ENCODE results near the gene LYRM4.

Gene LYRM4

DNA sequence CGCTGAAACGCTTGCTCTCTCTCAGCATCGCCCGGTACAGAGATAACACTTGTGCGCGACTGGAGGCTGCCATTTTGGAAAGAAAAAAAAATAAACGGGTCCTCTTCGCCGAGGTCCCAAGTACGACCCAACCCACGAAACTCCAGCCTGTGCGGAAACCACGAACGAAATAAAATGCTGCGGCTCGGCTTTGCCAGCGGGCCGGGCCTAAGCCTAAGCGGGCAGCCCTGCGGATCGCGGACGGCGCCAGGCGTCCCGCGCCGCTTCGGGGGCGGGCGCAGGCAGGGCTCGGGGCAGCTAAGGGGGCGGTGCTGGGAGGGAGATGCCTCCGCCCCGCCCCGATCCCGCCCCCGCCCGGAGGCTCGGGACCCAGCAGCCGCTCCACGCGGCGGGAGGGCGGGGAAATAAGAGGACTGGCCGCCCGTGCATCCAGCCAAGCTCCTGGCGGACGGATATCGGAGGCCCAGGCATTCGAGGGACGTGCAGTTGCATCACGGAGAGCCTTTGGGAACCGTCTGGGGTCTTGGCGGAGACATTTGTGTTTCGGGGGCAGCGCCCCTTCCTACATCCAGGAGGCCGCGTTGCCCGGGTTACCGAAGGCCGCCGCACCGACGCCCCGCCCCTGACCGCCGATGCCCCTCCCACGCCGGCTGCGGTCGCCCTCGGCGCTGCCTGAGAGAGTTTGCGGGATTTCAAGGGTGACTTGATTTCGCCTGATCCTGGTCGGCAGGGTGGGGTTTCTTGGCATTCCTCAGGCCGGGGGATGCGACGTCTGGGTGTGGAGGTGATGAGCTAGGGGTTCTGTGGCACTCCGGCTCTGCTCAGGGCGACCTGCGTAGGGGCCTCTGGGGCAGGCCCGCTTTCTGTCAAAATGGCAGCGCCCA, at the start of gene LYRM4, which contains the start of gene FARS2:
TSS of gene LYRM4 (minus strand) at position 290 of the 884 bp plus-strand sequence. CDS start at position 73, 217 bp downstream.
TSS of gene FARS2 (plus strand) at position 853 of the 884 bp plus-strand sequence.
- peak; percentile 89 for DNase-seq (ENCODE audit: low spot score)

DNA sequence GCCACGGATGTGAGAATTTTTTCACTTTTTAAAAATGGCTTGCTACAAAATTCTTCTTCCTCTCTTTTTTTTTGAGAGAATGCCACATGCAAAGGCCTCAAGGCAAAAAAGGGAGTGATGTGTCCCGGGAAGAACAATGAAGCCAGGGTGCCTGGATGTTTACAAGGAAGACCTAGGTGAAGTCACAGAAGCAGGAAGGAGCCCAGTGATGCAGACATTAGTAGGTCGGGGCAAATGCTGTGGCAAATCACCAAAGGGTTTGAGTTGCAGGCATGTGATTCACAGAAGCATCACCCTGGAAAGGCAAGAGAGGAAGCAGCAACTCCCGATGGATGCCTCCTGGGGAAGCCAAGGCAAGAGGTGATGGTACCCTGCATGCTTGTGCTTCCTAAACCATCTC, 47.3 kb upstream of the LYRM4 start:
- DNase-seq (ENCODE audit: low spot score), result no peak

DNA sequence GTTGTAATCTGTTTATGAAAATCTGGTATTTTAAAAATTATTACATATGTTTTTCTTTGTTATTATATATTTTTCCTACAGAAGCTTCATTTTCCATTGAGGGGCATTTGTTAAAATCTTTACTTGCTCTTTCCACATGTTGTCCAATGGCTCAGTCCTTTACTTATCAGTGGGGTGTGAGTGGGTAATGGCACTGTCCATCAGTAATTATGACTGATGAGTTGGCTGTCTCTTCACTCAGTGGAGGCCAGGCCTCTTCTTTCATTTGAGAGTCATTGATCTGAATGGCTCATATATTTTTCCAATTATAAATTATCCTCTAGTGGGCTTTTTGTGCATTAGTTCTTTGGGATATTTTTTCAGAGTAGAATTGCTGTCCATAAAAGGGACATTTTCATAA, 46.3 kb upstream of the LYRM4 start:
- no peak for DNase-seq (ENCODE audit: low spot score)

DNA sequence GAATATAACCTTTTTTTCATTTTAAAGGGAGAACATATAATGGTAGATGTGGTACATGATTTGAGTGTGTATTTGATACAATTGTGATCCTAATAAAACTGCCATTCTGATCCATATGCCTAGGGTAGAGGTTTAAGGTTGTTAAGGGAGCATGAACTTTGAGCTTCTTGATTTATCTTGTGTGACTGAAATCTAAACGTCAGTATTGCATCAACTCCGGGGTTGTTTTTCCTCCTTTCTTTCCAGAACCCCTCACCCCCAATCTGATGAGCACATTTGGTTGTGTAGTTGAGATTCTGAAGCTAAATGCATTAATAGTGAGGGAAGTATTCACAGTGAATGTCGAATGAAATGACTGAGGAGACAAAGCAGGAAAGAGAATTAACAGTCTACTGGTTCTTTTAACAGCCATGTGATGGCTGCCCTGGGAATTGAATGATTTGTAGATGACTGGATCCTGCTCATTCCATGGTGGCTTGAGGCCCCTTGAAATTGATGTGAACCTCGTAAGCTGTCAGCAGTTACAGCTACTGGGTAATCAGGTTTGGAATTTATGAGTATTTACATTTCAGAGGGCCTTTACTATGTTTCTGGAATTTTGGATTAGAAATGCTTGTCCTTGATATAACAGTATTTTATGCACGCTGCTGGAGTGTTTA, 45.3 kb upstream of the LYRM4 start:
- no peak for DNase-seq (ENCODE audit: low spot score)

DNA sequence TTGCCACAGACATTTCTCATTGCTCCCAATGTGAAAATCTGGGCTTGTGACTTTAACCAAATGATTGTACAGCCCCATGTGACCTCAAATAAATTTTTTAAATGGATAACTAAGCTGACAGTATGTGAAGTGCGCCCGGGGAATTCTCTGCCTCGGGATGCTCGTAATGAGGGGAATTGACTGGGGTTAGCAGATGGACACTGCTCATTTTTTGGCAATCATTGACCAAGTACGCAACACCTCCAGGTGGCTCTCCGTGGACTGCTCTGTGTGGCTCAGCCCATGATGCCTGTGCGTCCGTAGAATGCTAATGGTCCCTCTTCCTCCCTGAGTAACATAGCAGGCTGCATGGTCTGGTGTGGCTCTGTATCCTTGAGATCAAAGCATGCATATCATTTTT, 42.9 kb upstream of the LYRM4 start:
- peak; percentile 86 for DNase-seq (ENCODE audit: low spot score)

DNA sequence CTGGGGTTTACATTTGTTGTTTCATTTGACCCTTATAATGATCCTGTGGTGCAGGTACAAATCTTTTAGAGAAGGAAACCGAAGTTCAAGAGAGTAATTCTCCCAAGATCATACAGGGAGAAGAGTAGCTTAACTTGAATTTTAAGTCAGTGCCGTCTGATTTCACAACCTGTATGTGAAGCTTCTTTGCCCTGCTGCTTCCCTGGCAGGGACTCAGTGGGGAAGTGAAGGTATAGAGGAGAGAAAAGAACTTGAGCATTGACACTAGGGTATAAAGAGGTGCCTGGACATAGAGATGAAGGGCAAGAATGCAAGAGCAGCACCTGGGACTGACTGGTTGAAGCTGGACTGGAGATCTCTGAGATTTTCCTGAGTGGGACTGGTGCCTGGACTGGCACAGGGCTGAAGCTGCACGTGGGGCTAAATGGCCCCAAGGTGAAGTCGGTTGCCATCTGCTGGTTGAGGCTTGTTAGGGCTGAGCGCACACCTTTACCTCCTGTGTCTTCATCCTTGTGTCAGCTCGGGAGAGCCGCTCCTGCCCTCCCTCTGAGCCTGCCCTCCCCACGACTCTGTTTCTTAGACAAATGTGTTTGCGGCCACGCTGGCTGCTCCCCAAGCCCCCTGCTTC, 42.4 kb upstream of the LYRM4 start:
- DNase-seq (ENCODE audit: low spot score), result peak; percentile 85

DNA sequence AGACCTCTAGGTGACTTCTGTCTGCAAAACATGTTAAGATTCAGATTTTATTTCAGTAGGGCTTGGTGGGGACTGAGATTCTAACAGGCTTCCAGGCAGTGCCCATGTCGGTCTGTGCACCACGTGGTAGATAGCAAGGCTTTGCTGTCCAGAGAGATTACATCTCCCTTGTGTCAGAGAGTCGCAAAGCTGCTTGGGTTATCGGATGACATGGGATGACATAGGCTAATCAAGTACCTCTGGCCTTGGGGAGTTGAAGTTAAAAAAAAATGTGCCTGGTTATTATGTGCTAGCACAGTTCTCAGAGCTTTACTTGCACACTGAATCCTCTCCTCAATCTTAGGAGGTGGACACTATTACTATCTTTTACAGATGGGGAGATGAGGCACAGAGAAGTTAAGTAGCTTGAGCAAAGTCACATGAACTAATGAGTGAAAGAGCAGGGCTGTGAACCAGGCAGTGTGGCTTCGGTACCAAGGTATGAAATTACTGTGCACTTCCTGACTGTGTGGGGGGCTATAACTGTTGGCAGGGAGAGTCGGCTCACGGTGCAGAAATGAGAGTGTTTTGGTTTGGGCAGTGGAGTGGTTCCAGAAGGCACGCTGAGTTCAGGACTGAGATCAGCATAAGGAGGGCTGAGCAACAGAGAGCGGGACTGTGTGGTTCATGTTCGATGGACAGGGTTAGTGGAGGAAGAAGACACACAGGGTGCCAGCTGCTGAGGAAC, 41.6 kb upstream of the LYRM4 start:
- DNase-seq (ENCODE audit: low spot score), result peak; percentile 60

DNA sequence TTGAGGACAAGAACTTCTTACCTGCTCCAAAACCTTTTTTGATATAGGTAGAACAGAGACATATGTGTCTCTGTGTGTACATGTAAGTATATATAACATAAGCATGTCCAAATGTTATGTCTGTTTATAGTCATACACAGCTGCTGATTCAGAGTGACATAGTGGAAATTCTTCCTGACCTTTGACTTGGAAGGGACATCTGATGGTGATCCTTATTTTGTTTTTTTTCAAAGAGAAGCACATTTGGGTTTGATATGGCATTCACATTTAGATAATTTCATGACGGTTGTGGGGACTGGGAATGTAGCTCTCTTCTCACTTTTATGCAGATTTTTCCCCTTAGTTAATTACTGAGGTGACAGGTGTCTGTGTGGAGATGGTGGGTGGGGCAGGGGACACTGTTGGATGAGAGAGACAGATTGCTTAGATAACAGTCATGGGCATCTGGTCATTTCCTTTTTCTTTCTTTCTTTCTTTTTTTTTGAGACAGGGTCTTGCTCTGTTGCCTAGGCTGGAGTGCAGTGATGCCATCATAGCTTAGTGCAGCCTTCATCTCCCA, 39.5 kb upstream of the LYRM4 start:
- no peak for DNase-seq (ENCODE audit: low spot score)

DNA sequence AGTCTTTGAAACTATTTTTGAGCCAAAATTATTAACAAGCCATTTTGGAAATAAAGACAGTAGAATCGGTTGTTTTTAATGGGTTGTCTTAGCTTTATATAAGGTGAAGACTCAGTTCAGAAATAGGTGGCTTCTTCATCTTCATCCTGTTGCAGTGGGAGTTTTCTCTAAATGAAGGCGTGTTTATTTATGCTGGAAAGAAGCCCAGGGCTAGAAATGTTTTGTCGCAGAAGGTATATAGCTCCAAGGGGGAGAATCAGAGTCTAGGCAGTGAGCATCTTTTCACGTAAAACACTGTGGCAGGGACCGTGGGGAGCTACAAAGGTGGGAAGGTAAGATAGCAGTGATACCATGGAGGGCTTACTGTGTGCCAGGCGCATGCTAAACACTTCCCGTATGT, 34.9 kb upstream of the LYRM4 start:
- DNase-seq (ENCODE audit: low spot score), result no peak

DNA sequence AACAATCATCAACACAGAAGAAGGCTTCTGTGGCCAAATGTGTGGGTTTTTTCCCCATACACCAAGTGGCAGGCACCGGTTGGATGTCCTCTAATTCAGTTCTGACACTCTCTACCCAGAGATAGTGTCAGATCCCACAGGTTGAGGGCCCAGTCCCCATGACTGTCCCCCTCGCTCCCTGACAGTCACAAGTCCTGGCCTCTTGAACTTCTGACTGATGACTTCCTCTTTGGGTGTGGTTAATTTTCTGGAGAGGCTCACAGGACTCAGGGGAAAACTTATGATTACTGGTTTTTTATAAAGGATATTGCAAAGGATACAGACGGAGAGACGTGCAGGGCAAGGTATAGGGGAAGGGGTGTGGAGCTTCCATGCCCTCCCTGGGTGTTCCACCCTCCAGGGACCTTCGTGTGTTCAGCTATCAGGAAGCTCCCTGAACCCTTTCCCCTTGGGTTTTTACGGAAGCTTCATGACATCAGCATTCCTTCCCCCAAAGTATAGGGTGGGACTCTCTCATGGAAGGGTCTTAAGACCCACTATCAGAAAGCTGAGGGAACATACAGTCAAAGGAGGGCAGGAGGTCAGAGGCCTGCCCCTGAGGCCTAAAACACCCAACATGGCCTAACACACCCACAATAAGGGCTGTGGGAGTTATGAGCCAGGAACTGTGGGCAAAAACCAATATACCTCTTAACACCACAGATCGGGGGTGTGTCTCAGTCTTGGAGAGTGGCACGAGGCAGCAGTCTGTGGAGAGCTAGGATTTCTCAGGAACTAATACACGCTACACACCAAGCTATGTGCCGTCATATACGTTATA, 33.9 kb upstream of the LYRM4 start:
- no peak for DNase-seq (ENCODE audit: low spot score)

DNA sequence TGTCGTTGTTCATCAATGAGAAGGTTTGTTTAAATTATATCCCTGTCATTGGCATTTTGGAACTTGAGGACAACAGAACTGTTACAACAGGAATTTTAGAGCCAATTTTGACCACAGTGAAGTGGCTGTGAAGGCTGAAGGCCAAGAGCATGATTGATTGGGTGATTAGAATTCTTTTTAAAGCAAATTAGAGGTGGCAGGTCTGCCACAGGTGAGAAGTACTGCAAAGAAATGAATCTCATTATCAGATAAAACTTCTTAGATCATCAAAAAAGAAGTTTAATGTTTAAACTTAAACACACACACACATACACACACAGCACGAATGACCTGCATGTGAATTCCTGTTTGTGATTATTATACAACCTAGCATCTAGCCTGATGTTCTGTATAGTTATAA, 32.9 kb upstream of the LYRM4 start:
- no peak for DNase-seq (ENCODE audit: low spot score)

DNA sequence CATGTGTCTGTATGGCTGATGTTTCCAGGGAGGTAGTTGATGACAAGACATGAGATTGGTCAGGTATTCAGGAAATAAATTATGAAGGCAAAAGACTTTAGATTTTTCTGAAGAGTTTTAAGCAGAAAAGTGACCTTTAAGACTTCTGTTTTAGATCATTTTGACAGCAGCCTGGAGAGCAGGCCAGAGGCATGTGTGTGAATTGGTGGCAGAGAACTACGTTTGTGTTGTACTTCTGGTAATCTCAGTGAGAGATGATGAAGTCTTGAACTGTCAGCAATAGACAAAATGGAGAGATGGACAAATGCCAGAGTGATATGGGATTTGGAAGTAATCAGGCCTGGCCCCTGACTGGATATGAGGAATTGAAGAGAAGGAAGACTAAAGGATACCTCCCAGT, 31.4 kb upstream of the LYRM4 start:
- no peak for DNase-seq (ENCODE audit: low spot score)

DNA sequence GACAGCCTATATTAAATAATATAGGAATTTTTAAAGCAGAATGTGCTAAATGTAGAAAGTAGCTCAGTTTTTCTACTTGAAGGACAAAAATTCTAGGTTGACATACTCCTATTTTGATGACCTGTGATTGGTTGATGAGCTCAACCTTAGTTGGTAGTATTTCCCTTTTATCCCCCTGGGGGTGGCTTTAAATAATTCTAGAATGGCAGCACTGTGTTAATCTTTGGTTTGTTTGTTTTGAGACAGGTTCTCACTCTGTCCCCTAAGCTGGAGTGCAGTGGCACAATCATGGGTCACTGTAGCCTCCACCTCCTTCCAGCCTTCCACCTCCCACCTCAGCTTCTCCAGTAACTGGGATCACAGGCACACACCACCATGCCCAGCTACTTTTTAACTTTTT, 29.8 kb upstream of the LYRM4 start:
- no peak for DNase-seq (ENCODE audit: low spot score)

DNA sequence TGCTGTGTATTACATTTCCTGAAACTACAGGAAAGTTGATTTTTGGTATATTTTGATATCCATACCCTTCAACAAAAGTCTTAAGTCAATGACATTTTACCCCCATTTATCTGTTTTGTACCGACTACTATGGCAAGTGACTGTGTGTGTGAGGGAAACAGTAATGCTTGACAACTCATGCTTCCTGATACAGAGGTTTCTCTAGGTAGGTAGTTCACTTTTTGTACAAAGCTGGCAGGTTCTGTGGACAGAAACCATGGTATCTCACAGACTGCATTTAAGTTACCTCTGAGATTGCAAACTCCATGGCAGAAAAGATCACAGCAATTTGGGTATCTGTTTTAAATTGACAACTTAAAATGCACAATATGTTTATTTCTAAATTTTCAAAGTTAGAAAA, 29.3 kb upstream of the LYRM4 start:
- no peak for DNase-seq (ENCODE audit: low spot score)

DNA sequence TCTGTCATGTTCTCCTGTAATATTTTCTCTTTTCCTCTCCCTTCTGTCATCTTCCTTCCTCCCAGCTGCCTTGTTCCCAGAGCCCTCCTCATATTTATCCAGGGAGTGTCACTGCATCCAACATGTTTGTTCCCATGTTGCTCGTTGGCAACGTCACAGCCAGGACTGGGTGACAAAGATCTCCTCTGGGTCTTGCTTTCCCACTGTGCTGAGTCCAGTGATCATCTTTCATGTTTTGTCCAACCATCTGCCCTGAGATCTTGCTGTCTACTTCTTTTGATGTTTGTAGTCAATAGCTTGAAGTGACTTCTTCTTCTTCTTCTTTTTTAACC, 27.2 kb upstream of the LYRM4 start:
- no peak for DNase-seq (ENCODE audit: low spot score)

DNA sequence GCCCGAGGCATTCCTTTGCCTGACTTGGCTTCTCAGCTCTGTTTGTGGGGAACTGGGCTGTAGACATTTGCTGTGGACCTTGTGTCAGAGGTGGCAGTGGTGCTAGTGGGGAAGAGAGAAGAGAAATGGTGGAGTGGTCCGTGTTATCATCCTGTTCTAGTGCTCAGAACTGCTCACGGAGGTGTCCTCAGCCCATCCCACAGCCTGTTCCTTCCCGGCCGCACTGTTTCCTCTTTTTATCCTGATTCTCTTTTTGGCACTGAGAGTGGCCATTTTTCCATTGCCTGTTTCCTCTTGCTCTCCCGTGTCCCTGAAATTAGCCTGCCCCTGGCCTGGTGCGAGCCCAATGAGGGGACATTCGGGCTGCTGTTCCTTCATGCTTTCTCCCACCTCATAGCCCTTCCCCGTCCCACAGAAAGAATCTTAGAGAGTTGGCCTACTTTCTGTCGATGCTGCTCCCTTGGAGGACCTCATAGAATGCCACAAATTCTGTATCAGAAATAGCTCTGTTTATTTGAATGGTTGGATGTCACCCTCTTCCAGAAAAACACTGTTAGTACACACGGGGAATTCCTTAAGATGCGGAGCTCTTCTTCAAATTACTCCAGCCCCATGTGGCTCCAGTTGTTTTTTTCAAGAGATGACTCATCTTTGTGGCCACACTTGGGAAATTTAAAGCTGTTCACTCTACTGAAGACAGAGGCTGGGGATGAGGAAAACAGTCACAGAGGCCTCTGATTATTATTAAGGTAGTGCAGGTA, 26.6 kb upstream of the LYRM4 start:
- DNase-seq (ENCODE audit: low spot score), result no peak

DNA sequence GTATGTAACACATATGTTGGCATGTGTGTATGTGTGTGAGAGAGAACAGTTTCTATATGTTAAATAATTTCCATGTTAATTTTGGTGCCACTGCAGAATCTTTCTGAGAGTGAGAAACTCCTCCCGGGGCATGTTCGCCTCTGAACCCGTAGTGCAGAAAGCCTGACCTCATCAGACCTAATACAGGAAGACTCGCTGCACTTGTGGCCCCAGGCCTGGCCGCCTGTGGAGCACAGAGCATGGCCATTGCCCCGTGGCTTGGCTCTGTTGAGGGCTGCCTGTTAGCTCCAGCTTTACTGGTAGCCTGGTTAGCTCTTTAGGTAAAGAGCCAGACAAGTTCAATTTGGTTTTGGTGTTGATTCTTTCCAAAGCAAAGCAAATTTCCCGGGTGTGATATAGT, 26.0 kb upstream of the LYRM4 start:
- no peak for DNase-seq (ENCODE audit: low spot score)

DNA sequence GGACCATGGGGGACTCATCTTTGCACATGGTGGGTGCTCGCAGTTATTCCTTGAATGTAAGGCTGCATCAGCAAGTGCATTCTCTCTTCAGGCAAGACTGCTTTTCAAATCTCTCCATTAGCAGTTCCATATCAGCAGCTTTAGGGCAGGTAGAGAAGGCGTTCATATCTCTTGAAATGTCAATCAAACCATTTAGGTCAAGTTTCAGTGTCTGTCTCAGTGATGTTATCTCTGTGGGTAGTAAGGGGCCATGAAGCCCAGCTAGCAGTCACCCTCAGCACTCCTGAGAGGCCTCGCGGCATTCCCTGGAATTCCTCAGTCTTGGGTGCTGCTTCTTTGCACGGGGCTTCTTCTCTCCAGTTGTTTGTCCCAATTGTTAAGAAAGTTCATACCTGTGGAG, 24.8 kb upstream of the LYRM4 start:
- DNase-seq (ENCODE audit: low spot score), result no peak

DNA sequence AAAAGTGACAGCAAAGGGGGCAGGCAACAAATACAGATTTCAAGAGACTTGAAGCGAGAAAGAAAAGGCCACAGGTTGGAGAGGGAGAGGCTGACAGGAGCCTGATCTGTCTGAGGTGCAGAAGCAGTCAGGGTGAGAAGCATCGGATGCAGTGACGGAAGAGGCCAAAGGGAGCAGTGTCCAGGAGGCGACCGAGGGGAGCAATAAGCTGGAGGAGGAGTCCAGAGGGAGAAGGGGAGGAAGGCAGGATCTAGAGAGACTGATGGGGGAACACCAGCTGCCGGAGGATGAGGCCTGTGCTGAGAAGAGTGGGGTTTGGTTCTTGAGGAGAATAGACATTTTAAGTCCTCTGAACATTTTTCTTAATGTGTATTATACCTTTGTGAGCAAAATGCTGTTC, 24.3 kb upstream of the LYRM4 start:
- DNase-seq (ENCODE audit: low spot score), result no peak

DNA sequence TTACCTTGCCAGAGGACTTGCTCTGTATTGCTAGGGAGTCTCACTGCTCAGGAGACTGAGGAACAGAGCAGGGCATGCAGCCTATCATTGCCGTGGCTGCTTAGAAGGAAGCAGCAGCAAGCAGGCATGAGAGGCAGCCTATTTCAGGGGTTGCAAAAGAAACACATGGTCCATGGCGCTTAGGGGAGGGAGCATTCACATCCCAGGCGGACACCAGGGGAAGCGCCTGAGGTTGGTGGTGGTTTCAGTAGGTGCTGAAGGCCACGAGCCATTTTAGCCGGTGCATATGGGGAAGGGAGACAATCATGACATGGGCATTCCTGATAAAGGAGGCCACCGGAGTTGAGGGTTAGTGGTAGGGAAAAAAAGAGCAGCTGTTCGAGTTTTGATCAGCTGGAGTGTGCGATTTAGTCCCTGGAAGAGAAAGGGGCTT, 21.5 kb upstream of the LYRM4 start:
- no peak for DNase-seq (ENCODE audit: low spot score)
